Stomach smooth muscle (tissue), 2 donors: ENCODE data around the gene SMARCE1.
A peak's percentile ranks its signal among the peaks of the same experiment; 100 is the strongest.

Experiments
- H3K27ac ChIP-seq: one replicate; pipeline ENCODE4 v1.7.0; 2013; ENCODE audit warnings: mild to moderate bottlenecking, low read length, inconsistent platforms
- H3K27me3 ChIP-seq, 2 donors: one replicate each; pipeline ENCODE4 v1.7.0; 2013; ENCODE audit warnings: low read length in 2 of 2; ENCODE audit not compliant: insufficient read depth in 2 of 2, control insufficient read depth in 1 of 2
- H3K36me3 ChIP-seq, 2 donors: one replicate each; pipeline ENCODE4 v1.7.0; 2013; ENCODE audit warnings: low read length in 2 of 2; ENCODE audit not compliant: control insufficient read depth in 2 of 2, insufficient read depth in 2 of 2
- H3K4me1 ChIP-seq: one replicate; pipeline ENCODE4 v1.7.0; 2013; ENCODE audit warnings: low read length; ENCODE audit not compliant: control insufficient read depth, insufficient read depth
- H3K4me3 ChIP-seq, 2 donors: one replicate each; pipeline ENCODE4 v1.7.0; 2013; ENCODE audit warnings: low read length in 2 of 2
- H3K9ac ChIP-seq, 2 donors: one replicate each; pipeline ENCODE4 v1.7.0; 2013; ENCODE audit warnings: low read length in 2 of 2, mild to moderate bottlenecking in 1 of 2
- H3K9me3 ChIP-seq, 2 donors: one replicate each; pipeline ENCODE4 v1.7.0; 2013; ENCODE audit warnings: low read length in 2 of 2; ENCODE audit not compliant: control insufficient read depth in 2 of 2
- donor health status: healthy.
- donor health status: Pancreatic carcinoma.

SMARCE1 gene

DNA sequence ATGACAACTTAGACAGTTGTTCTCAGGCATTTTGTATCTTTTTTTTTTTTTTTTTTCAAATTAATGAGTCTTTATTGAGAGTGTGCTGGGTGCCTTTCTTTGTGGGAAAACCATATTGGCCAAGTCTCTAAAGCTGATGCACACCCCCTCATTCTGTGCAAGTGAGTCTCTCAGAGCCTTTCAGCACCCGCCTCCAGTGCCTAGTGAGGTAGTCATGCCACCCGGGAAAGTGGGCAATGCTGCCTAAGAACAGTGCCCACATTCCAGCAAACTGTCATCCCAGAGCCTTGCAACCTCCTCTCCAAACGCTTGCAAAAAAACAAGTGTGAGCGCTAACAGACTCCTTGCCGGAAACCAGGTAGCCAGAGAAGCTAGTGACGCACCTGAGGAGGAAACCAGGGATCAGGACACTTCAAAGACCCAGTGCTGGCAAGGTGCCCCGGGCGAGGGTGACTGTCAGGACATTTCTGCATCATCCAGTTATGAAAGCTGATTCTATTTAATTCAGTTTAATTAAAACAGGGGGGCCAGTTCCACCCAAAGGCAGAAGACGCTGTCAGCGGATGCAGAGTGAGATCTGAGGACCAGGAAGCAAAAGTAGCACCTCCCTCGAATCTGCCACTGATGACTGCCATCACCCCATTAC lies 34.9 kb downstream of the SMARCE1 start:
- H3K4me3 ChIP-seq: no peak overlapping the region
- no peaks in the 10 kb centered on the region for H3K9me3 ChIP-seq
- no peak overlapping the region for H3K9ac ChIP-seq
- peaks cover 6 to 19% of the 10 kb centered on the region in 2 donors for H3K27me3 ChIP-seq
- no peaks in the 10 kb centered on the region for H3K36me3 ChIP-seq
- peaks cover 4% of the 10 kb centered on the region for H3K4me1 ChIP-seq
- H3K27ac ChIP-seq: no peak overlapping the region

DNA sequence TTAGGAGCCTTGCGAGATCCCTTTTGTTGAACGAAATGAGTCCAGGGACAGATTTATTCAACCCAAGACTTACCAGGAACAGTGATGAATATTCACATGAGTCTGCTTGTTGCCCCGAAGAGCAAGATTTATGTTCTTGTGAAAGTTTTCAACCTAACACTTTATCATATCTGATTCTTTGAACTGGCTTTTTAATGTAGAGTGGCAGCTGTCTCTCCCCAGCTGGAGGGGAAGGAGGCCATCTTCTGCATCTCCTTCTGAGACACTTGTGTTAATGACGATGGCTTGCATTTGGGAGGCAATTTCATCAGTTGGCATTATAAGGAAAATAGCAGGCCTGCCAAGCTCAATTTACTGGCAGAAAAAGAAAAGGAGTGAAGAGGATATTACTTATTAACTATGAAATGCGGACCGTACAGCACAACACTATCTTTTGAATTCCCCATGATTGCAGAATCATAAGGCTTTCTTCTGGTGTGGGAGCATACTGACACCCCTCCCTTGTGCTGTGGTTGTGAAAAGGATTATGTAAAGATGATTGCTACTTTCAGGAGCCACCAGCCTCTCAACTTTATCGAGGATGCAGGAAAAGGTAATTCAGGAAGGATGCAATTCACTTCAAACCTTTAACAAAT lies 35.7 kb downstream of the SMARCE1 start:
- Histone ChIP-seq H3K4me3 (no peak overlapping the region), H3K27ac (no peak overlapping the region), H3K9me3 (no peaks in the 10 kb centered on the region), H3K27me3 (peaks cover 6 to 14% of the 10 kb centered on the region in 2 donors), H3K36me3 (no peaks in the 10 kb centered on the region), H3K9ac (no peak overlapping the region), H3K4me1 (peaks cover 4% of the 10 kb centered on the region)

DNA sequence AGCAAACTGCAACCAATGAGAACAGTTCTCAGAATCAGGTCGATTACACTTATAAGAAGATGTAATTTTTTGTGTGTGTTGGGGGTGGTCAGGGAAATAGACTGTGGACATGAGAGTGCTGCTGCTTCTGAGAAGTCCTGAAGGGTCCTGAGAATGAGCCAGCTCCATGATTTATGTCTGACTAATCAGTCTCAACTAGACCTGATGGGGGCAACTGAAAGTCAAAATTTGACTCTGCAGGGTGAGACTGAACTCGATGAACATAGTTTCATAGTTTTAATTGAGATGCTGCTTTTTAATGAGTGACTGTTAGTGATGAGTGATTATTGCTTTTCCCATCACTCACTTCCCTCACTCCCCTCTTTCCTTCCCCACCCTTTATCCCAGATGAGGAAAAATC lies 37.3 kb downstream of the SMARCE1 start:
- Histone ChIP-seq H3K27ac (no peak overlapping the region), H3K4me3 (no peak overlapping the region)

GRCh38 chr17:40608061-40608581 lies 39.5 kb downstream of the SMARCE1 start:
- H3K9ac ChIP-seq: no peak overlapping the region
- H3K4me1 ChIP-seq: peaks cover 1% of the 10 kb centered on the region
- H3K9me3 ChIP-seq: no peaks in the 10 kb centered on the region
- no peaks in the 10 kb centered on the region for H3K36me3 ChIP-seq
- no peak overlapping the region for H3K4me3 ChIP-seq
- no peak overlapping the region for H3K27ac ChIP-seq
- no peaks in the 10 kb centered on the region for H3K27me3 ChIP-seq

More for the DNA sequence above, 37.3 kb downstream of the SMARCE1 start:
- Histone ChIP-seq H3K9ac (no peak overlapping the region), H3K36me3 (no peaks in the 10 kb centered on the region), H3K27me3 (no peaks in the 10 kb centered on the region), H3K4me1 (peaks cover 2% of the 10 kb centered on the region), H3K9me3 (no peaks in the 10 kb centered on the region)

GRCh38 chr17:40607641-40608040 lies 40.0 kb downstream of the SMARCE1 start:
- H3K27ac ChIP-seq: no peak overlapping the region
- H3K9ac ChIP-seq: no peak overlapping the region
- no peaks in the 10 kb centered on the region for H3K9me3 ChIP-seq
- no peaks in the 10 kb centered on the region for H3K27me3 ChIP-seq
- H3K36me3 ChIP-seq: no peaks in the 10 kb centered on the region
- H3K4me1 ChIP-seq: peaks cover 5% of the 10 kb centered on the region
- no peak overlapping the region for H3K4me3 ChIP-seq

DNA sequence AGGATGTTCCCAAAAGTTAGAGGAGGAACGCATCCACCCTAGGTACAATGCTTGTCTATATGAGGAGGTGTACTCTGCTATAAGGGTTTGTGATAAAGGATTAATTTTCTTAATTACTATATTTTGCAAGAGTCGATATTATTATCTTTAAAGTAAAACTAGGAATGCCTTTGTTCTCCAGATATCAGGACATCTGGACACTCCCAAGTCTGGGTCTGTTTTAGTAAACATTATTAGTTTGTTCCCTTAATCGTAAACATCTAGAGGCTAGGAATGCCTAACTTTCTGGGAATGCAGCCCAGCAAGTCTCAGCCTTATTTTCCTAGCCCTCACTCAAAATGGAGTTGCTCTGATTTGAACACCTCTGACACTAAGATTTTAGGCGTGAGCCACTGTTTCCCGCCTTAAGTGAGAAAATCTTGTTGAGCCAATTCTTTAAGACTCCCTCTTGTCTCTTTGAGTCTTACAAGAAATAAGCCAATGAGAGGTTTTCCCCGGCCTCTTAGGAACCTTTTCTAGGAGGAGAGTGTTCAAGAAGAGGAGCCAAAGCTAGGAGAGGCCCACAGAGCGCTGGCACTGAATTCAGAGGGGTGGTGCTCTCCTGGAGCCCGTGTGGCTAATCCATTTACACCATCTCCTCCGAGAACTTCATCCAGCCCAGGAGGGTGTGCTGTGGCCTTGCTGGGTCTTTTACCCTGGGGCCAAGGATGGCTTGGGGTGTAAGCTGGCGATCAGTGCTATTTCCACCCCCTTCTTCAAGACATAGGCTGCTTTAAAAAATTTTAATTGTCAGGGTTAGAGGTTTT lies 40.9 kb downstream of the SMARCE1 start:
- no peaks in the 10 kb centered on the region for H3K36me3 ChIP-seq
- no peak overlapping the region for H3K9ac ChIP-seq
- no peak overlapping the region for H3K4me3 ChIP-seq
- H3K9me3 ChIP-seq: no peaks in the 10 kb centered on the region
- H3K4me1 ChIP-seq: peaks cover 10% of the 10 kb centered on the region
- no peak overlapping the region for H3K27ac ChIP-seq
- H3K27me3 ChIP-seq: no peaks in the 10 kb centered on the region

GRCh38 chr17:40605306-40605705 lies 42.3 kb downstream of the SMARCE1 start:
- Histone ChIP-seq H3K4me3 (no peak overlapping the region), H3K9me3 (no peaks in the 10 kb centered on the region), H3K36me3 (no peaks in the 10 kb centered on the region), H3K4me1 (peaks cover 10% of the 10 kb centered on the region), H3K9ac (no peak overlapping the region), H3K27me3 (no peaks in the 10 kb centered on the region), H3K27ac (no peak overlapping the region)

GRCh38 chr17:40604327-40605080 lies 43.1 kb downstream of the SMARCE1 start:
- Histone ChIP-seq H3K4me3 (no peak overlapping the region), H3K36me3 (no peaks in the 10 kb centered on the region), H3K27ac (no peak overlapping the region), H3K4me1 (peaks cover 10% of the 10 kb centered on the region), H3K9me3 (no peaks in the 10 kb centered on the region), H3K9ac (no peak overlapping the region), H3K27me3 (no peaks in the 10 kb centered on the region)

GRCh38 chr17:40602445-40603443 lies 44.9 kb downstream of the SMARCE1 start:
- Histone ChIP-seq H3K36me3 (no peaks in the 10 kb centered on the region), H3K4me3 (peak overlapping the region in 1 of 2 donors; percentile 22), H3K27ac (peak overlapping the region; percentile 66), H3K9ac (peak overlapping the region in 1 of 2 donors; percentile 51), H3K27me3 (no peaks in the 10 kb centered on the region), H3K9me3 (no peaks in the 10 kb centered on the region), H3K4me1 (peaks cover 10% of the 10 kb centered on the region)
